A549 (cell line): ENCODE measurements around the gene LRRIQ4.

Source experiments
- CEBPB ChIP-seq, 2 experiments: fragments of >200 bp in 1 of 2; sonication (Bioruptor Twin) in 1 of 2; formaldehyde crosslinking in 1 of 2; IDR thresholded peaks; 2 replicates each; pipeline ENCODE4 v1.6.1; 2012 to 2016
- CHD2 ChIP-seq: fragments of 150-350 bp; IDR thresholded peaks from 2 replicates; pipeline ENCODE4 v1.6.1; 2014; ENCODE audit warnings: low read length; ENCODE audit not compliant: partially characterized antibody
- EHMT2 ChIP-seq: fragments of 200-600 bp; sonication (generic); IDR thresholded peaks from 2 replicates; pipeline ENCODE4 v1.6.1; 2016; ENCODE audit warnings: antibody characterized with exemption, low read depth, mild to moderate bottlenecking, moderate library complexity
- EP300 ChIP-seq, 2 experiments: fragments of >200 bp; sonication (Bioruptor Twin); formaldehyde crosslinking; IDR thresholded peaks; 2 replicates in 1 of 2; 3 replicates in 1 of 2; pipeline ENCODE4 v1.6.1; 2016 to 2017
- JUNB ChIP-seq: fragments of >200 bp; sonication (Bioruptor Twin); formaldehyde crosslinking; IDR thresholded peaks from 2 replicates; pipeline ENCODE4 v1.6.1; 2016
- MAFK ChIP-seq: fragments of 450-650 bp; IDR thresholded peaks from 2 replicates; pipeline ENCODE4 v1.6.1; 2014; ENCODE audit not compliant: partially characterized antibody
- POLR2A ChIP-seq: IDR thresholded peaks from 2 replicates; pipeline ENCODE4 v1.6.1; 2012; ENCODE audit warnings: mild to moderate bottlenecking, low read length
- RAD21 ChIP-seq, 2 experiments: fragments of >200 bp in 1 of 2; sonication (Bioruptor Twin) in 1 of 2; formaldehyde crosslinking in 1 of 2; IDR thresholded peaks in 1 of 2; conservative IDR thresholded peaks in 1 of 2; 2 replicates in 1 of 2; 3 replicates in 1 of 2; pipeline ENCODE4 v1.6.1; 2012 to 2018; ENCODE audit warnings: inconsistent platforms in 1 of 2
- SMC3 ChIP-seq: fragments of >200 bp; sonication (Bioruptor Twin); formaldehyde crosslinking; IDR thresholded peaks from 3 replicates; pipeline ENCODE4 v1.6.1; 2018; ENCODE audit warnings: inconsistent platforms
- TF ChIP-seq, protein P1 (sequence below): fragments of >200 bp; sonication (Bioruptor Twin); formaldehyde crosslinking; IDR thresholded peaks from 3 replicates; pipeline ENCODE4 v1.5.1; 2016
- TF ChIP-seq, protein P2 (sequence below): fragments of 200-600 bp; sonication (generic); IDR thresholded peaks from 2 replicates; pipeline ENCODE4 v1.6.1; 2016; ENCODE audit warnings: antibody characterized with exemption, mild to moderate bottlenecking, moderate library complexity

DNA sequence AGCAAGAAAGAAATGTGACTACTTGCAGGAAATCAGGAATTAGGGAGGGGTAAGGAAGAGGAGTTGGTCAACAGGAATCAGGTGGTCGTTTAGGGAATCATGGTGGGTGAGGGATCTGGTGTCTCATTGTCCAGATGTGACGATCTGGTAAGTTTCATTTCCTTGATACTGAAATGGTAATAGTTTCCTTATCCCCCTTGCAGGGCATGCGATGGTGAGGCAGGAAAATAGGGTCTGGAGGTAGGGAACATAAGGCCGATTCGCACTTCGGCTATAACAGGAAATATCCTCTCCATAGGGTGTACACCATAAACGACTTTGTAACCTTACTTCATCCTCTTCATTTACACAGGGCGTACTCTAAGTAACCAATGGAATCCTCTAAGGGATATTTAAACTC lies 608 bp downstream of the LRRIQ4 start:
- no peak for TF ChIP-seq MAFK
- TF ChIP-seq JUNB = no peak
- TF ChIP-seq, protein P1, sequence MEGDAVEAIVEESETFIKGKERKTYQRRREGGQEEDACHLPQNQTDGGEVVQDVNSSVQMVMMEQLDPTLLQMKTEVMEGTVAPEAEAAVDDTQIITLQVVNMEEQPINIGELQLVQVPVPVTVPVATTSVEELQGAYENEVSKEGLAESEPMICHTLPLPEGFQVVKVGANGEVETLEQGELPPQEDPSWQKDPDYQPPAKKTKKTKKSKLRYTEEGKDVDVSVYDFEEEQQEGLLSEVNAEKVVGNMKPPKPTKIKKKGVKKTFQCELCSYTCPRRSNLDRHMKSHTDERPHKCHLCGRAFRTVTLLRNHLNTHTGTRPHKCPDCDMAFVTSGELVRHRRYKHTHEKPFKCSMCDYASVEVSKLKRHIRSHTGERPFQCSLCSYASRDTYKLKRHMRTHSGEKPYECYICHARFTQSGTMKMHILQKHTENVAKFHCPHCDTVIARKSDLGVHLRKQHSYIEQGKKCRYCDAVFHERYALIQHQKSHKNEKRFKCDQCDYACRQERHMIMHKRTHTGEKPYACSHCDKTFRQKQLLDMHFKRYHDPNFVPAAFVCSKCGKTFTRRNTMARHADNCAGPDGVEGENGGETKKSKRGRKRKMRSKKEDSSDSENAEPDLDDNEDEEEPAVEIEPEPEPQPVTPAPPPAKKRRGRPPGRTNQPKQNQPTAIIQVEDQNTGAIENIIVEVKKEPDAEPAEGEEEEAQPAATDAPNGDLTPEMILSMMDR = no peak
- TF ChIP-seq SMC3 = no peak
- TF ChIP-seq CEBPB (IDR thresholded peaks at IDR 0.05) = no peak
- TF ChIP-seq RAD21 (conservative IDR thresholded peaks at IDR 0.05 in 1 of 2, IDR thresholded peaks at IDR 0.05 in 1 of 2) = no peak
- TF ChIP-seq, protein P2, sequence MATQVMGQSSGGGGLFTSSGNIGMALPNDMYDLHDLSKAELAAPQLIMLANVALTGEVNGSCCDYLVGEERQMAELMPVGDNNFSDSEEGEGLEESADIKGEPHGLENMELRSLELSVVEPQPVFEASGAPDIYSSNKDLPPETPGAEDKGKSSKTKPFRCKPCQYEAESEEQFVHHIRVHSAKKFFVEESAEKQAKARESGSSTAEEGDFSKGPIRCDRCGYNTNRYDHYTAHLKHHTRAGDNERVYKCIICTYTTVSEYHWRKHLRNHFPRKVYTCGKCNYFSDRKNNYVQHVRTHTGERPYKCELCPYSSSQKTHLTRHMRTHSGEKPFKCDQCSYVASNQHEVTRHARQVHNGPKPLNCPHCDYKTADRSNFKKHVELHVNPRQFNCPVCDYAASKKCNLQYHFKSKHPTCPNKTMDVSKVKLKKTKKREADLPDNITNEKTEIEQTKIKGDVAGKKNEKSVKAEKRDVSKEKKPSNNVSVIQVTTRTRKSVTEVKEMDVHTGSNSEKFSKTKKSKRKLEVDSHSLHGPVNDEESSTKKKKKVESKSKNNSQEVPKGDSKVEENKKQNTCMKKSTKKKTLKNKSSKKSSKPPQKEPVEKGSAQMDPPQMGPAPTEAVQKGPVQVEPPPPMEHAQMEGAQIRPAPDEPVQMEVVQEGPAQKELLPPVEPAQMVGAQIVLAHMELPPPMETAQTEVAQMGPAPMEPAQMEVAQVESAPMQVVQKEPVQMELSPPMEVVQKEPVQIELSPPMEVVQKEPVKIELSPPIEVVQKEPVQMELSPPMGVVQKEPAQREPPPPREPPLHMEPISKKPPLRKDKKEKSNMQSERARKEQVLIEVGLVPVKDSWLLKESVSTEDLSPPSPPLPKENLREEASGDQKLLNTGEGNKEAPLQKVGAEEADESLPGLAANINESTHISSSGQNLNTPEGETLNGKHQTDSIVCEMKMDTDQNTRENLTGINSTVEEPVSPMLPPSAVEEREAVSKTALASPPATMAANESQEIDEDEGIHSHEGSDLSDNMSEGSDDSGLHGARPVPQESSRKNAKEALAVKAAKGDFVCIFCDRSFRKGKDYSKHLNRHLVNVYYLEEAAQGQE = no peak
- TF ChIP-seq CHD2 = no peak
- no peak for TF ChIP-seq POLR2A
- TF ChIP-seq EP300 (IDR thresholded peaks at IDR 0.05) = no peak
- TF ChIP-seq EHMT2 = no peak
